Fibroblast of skin of abdomen (primary cell): ENCODE results near the gene MYH9.

ENCODE experiments used
- DNase-seq: peaks from one replicate; pipeline ENCODE4 v3.0.0-alpha.2; 2013

The MYH9 gene

GRCh38 chr22:36244522-36245391 lies 143.0 kb downstream of the MYH9 start:
- DNase-seq: peak; percentile 76

DNA sequence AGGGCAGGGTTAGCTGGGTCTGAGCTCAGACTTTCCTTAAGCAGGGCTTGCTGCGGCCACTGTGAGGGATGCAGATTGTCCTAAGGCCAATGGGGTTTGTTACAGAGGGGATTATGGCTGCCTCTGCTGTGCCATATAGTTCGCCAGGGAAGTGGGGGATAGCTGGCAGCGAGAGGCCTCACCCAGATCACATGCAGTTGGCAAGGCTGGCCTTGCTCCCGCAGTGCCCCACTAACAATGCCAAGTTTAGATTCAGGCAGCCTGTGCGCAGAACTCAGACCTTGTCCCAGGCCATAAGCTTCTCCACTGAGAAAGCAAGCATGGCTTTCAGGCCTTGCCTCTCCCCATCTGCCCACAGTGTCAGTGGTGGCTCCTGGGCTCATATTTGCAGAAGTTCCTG lies 143.8 kb downstream of the MYH9 start:
- no peak for DNase-seq

DNA sequence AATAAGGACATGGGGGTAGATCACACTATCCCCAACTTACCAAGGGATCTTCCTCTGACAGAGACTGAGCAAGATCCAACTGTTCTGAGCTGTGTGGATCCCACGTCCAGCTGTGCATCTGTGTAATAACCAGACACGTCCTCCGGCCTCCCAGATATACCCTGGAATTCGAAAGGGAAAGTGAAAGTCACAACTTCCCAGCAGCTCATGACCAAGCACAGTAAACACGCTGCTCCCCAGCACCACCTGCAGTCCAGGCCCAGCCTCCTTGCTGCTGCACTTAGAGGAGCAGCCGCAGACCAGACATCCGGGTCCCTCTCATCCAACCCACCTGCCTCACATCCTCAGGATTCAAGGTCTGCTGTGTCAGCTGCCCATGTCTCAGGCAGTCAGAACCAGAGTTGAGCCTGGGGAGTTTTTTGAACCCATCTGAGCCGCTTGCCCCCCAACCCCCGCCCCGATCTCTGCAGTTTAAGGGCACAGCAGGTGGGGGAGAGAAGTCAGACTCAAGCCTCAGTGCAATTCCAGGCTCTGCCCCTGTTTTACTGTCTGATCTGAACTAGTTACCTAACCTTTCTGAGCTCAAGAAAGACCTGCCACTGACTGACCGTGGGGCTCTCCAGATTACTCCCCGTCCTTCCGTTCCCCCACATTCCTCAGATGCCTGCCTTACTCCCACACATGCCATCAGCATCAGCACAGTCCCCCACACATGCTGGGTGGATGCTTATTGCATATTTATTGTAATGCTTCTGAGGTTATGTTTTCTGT lies 148.2 kb downstream of the MYH9 start, which contains the start of gene APOL2:
Gene APOL2 (minus strand): TSS at position 127 of the 771 bp plus-strand sequence. CDS start 6,365 bp downstream, outside the sequence.
- DNase-seq: peak; percentile 94

DNA sequence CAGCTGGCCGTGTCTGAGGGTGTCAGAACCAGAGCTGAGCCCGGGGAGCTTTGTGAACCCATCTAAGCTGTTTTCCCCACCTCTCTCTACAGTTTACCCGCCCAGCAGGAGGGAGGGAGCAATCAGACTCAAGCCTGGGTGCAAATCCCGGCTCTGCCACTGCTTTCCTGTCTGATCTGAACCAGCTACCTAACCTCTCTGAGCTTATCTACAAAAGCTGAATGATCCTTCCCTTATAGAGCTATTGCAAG lies 148.7 kb downstream of the MYH9 start:
- DNase-seq: no peak

DNA sequence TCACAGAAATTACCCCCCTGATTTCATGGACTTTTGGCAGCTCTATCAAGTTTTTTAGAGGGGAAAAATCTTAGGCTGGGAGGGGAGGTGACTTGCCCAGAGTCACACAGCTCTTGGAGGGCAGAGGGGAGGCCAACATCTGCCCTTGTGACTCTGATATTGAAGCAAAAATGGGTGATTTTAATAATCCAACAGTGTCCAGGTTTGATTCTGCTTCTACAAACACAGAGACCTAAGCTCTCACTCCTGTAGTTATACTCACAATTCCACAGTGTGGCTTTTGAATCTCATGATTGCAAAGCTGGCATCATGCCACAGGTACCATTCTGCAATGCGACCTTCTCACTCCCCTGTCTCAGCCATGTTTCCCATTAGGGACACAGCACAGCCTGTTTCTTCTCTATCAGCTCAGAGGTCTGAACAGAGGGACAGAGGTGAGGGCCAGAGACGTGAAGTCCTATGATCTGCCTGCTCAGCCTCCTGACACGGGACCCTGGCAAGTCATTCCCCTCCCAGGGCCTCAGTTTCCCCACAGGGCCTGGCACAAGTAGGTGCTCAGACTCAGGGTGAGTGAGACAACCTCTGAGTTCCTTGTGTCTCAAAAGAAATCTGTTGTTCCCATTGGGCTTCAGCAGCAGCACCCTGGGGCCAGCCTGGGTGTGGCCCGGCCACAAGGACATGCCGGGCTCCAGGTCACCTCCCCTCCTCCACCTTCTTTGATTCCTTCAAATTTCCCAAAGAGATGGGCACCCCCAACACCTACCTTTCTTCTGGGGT lies 149.2 kb downstream of the MYH9 start:
- no peak for DNase-seq

DNA sequence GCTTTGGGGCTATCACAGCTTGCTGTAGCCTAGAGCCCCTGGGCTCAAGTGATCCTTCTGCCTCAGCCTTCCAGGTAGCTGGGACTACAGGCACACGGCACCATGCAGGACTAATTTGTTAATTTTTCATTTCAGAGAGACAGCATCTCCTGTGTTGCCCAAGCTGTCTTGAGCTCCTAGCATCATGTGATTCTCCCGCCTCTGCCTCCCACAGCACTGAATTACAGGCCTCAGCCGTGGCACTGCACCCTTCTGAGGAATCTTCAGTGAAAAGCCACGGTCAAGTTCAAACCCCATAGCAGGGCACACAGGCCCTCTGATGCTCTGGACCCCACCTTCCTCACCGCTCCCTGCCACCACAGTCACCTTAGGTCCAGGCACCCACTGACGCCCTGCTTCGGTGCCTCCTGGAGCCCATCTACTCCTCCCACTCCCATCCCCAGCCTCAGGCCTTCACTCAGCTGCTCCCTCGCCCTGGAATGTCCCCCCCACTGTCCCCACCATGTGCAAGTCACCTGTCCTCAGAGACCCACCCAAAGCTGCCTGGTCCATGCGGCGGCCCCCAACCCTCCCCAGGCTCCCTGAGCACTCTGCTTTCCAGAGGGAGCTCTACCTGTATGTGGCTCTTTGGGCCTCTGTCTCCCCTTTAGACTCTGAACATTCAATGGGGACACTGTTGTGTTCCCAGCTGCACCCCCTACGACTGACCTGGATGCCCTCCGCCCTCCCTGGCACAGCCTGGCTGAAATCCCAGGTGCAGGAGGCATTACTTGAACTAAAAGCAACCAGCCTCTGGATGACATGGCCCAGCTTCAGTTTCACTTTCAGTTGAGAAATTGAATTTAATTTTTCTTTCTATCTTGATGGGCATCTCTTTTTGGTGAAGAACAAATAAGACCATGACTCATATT lies 150.1 kb downstream of the MYH9 start:
- no peak for DNase-seq

DNA sequence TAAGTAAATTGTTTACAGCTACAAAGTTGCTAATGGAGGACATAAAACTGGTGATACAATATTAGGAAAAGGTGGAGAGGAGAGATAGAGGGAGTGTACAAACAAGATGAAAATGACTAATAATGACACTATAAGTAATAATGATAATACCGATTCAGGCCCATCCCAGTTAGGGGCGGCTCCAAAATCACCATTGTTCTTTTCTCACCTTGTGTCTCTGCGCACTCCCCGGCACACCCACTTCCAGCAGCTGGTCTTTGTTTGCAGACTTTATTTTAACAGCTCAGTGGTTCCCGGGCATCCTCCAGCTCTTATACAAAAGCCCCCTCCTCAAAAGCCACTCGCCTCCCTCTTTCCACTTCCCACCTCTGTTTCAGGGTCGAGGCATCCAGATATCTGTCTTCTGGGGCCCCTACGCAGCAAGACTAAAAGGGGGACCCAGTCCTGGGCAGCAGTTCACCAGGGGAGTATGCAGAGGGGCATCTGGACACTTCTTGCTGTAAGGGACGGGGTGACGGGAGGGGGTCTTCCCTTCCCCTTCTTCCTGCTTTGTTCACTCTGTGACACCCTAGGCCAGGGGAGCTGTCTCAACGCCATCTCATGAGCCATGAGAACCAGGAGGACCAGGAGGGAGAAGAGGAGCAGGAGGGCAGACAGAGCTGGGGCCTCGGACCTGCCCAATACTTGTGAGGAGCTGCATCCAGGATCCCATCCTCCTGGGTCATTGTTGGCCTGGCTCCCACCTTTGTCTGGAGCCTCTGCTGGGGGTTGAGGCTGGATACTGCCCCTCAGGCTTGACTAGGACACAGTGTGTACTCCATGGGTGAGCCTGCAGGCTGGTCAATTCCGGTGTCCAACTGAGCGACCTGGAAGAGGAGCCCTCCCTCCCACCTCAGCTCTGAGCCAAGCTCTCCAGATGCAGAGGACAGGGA lies 151.1 kb downstream of the MYH9 start:
- DNase-seq: no peak

DNA sequence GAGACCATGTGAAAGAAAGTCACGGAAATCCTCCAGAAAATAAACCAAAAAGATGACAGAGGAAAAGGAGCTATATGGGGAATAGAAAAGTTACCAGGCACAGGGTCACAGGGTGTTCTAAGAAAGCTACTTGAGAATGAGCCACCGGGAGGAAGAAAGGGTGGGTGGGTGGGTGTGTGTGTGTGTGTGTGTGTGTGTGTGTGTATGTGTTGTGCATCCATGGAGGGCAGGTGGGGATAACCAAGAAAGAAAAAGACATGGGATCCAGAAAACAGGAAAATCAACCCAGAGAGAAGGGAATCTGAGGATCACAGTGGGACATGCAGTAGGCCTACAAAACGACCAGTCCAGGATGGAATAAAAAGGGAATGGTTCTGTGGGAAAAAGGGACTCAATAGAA lies 152.2 kb downstream of the MYH9 start:
- DNase-seq: no peak

GRCh38 chr22:36234919-36235318 lies 152.8 kb downstream of the MYH9 start:
- DNase-seq: no peak

DNA sequence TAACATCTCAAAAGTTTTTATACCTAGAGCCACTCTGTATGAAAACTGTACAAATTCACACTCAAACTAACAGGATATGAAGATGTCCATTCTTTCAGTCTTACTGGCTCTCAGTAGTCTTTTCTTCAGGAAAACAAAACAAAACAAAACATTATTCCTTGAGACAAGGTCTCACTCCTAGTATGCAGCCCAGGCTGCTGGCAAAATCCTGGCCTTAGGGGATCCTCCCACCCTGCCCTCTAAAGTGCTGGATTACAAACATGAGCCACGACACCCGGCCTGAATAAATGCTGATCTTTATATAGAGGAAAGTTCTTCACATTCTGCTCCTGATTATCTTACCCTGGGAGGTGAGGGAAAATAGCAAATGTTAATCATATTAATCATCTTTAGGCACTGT lies 153.6 kb downstream of the MYH9 start:
- DNase-seq: no peak

DNA sequence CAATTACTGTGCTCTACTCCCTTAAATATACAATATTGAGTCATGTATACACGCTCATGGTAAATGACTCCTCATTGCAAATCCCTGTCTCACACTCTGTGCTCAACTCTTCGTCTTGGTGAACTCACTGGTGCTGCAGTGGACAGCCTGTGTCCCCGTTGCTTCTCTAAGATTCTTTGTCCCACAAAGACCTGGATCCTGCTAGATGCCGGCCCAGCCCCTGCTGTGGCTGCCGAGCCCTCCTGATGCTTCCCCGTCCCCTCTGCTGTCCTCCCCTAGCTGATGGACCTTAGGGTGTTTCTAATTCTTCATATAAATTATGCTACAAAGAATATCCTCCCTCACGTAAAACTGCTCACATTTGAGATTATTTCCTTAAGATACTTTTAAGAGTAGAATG lies 154.0 kb downstream of the MYH9 start:
- no peak for DNase-seq

- DNase-seq: no peak
Measured at GRCh38 chr22:36232715-36233401, 154.9 kb downstream of the MYH9 start.
